ENCODE measurements around the gene SORL1.

DNA sequence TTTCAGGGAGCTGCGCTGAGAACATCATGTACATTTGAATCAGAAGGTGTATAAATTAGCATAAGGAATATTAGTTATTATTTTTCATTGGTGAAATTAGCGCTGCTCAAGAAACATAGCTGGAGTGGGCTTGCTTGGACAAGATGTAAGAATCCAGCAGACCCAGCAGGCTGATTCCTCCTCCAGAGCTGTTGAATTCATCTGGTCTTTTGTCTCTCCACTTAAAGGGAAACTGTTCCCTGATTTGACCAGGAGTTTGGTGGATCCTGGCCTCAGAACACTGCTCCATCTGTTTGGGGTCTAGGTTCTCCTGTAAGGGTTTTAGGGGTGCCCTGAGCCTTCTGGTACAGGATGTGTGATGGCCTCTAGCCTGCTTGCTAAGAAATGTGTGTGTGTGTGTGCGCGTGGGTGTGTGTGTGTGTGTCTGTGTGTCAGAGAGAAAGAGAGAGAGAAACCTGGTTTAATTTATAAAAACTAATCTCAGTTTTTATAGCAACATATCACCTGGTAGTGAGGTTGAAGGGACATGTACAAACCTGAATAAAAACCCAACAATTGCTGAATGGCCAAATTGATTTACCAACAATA, 8.3 kb upstream of the SORL1 start:
- TF ChIP-seq, protein P1, sequence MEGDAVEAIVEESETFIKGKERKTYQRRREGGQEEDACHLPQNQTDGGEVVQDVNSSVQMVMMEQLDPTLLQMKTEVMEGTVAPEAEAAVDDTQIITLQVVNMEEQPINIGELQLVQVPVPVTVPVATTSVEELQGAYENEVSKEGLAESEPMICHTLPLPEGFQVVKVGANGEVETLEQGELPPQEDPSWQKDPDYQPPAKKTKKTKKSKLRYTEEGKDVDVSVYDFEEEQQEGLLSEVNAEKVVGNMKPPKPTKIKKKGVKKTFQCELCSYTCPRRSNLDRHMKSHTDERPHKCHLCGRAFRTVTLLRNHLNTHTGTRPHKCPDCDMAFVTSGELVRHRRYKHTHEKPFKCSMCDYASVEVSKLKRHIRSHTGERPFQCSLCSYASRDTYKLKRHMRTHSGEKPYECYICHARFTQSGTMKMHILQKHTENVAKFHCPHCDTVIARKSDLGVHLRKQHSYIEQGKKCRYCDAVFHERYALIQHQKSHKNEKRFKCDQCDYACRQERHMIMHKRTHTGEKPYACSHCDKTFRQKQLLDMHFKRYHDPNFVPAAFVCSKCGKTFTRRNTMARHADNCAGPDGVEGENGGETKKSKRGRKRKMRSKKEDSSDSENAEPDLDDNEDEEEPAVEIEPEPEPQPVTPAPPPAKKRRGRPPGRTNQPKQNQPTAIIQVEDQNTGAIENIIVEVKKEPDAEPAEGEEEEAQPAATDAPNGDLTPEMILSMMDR (IDR thresholded peaks at IDR 0.05; ENCODE audit: control extremely low read depth in 1 of 3, insufficient read depth in 1 of 3, low read depth in 1 of 3, low read length in 3 of 3): no peak
- TF ChIP-seq ASH2L (IDR thresholded peaks at IDR 0.05; ENCODE audit: low read length): no peak
- TF ChIP-seq POLR2A (IDR thresholded peaks at IDR 0.05; ENCODE audit: control extremely low read depth in 1 of 2, low read depth in 2 of 2, low read length in 2 of 2): no peak
- no peak for TF ChIP-seq SRF (IDR thresholded peaks at IDR 0.05; ENCODE audit: low read depth, low read length)
- no peak for TF ChIP-seq EZH2 (IDR thresholded peaks at IDR 0.05; ENCODE audit: low read depth, low read length, severe bottlenecking)

Measured in H1 (cell line).